ENCODE data around the gene SLC4A5. TPM values are rescaled to one million over a fixed set of nuclear protein-coding genes. Genes with fewer than 3 reads are reported as not detected.

SLC4A5 gene
- total RNA-seq, 3 donors from 2014 or later = 2.1 to 9.2 (median 6.2) TPM

DNA sequence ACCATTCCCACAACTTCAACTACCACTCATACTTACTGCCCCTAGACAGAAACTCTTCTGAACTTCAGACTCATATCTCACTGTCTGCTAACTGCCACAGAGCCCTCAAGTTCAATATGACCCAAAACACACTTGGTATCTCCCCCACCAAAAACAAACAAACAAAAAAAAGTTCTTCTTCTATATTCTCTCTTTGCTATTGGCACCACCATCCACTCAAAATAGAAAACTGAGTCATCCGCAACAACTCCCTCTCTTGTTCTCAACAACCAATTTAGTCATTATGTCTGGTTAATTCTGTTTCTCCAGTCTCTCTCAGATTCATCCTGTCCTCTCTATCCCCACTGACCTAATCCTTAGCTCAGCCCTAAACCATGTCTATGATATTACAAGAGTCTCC lies 44.1 kb upstream of the SLC4A5 start:
- Histone ChIP-seq H3K36me3 (no peaks in the 10 kb centered on the region), H3K4me3 (no peak overlapping the region), H3K4me1 (peaks cover 4 to 15% of the 10 kb centered on the region in 2 donors), H3K27me3 (no peaks in the 10 kb centered on the region), H3K9me3 (no peaks in the 10 kb centered on the region), H3K27ac (peak overlapping the region in 1 of 2 donors; percentile 9)
- DNase-seq (ENCODE audit: low spot score in 2 of 2) = no peak
- no peak for TF ChIP-seq POLR2AphosphoS5 (IDR thresholded peaks at IDR 0.05)
- TF ChIP-seq, protein P1, sequence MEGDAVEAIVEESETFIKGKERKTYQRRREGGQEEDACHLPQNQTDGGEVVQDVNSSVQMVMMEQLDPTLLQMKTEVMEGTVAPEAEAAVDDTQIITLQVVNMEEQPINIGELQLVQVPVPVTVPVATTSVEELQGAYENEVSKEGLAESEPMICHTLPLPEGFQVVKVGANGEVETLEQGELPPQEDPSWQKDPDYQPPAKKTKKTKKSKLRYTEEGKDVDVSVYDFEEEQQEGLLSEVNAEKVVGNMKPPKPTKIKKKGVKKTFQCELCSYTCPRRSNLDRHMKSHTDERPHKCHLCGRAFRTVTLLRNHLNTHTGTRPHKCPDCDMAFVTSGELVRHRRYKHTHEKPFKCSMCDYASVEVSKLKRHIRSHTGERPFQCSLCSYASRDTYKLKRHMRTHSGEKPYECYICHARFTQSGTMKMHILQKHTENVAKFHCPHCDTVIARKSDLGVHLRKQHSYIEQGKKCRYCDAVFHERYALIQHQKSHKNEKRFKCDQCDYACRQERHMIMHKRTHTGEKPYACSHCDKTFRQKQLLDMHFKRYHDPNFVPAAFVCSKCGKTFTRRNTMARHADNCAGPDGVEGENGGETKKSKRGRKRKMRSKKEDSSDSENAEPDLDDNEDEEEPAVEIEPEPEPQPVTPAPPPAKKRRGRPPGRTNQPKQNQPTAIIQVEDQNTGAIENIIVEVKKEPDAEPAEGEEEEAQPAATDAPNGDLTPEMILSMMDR (IDR thresholded peaks at IDR 0.05) = no peak
- no peak for TF ChIP-seq POLR2A (IDR thresholded peaks at IDR 0.05)
- intact Hi-C loops (cut with DNase I; ENCODE audit: low total_unique reads) = no loop called here

DNA sequence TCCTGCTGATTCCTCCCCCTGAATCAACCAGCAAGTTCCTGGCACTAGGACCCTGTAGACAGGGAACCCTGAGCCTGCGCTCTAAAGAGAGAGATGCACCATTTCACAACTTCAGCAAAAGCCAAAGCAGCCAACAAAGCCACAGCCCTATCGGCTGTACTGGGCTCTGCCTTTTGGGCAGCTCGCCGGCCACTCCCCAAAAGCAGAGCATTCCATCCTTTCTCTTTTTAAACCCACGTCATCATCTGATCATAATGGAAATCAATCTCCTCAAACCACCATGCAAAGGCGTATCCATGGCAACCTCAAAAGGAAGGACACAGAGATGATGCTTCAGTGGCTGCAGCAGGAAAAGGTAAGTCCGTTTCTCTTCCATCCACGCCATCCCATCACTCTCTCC lies 42.2 kb upstream of the SLC4A5 start:
- Histone ChIP-seq H3K9me3 (no peaks in the 10 kb centered on the region), H3K36me3 (no peaks in the 10 kb centered on the region), H3K4me1 (peaks cover 4 to 22% of the 10 kb centered on the region in 2 donors), H3K4me3 (no peak overlapping the region), H3K27me3 (no peaks in the 10 kb centered on the region), H3K27ac (peak overlapping the region in 1 of 2 donors; percentile 50)
- intact Hi-C loops (cut with DNase I; ENCODE audit: low total_unique reads) = no loop called here
- TF ChIP-seq POLR2A (IDR thresholded peaks at IDR 0.05) = no peak
- TF ChIP-seq, protein P1 (IDR thresholded peaks at IDR 0.05) = no peak
- no peak for TF ChIP-seq POLR2AphosphoS5 (IDR thresholded peaks at IDR 0.05)
- DNase-seq (ENCODE audit: low spot score in 2 of 2) = no peak

- H3K27ac ChIP-seq = peak overlapping the region in 1 of 2 donors; percentile 50
- H3K4me1 ChIP-seq = peaks cover 3 to 24% of the 10 kb centered on the region in 2 donors
- intact Hi-C loops (cut with DNase I; ENCODE audit: low total_unique reads) = no loop called here
- H3K9me3 ChIP-seq = no peaks in the 10 kb centered on the region
- no peaks in the 10 kb centered on the region for H3K27me3 ChIP-seq
- no peak overlapping the region for H3K4me3 ChIP-seq
- no peaks in the 10 kb centered on the region for H3K36me3 ChIP-seq
- TF ChIP-seq, protein P1 (IDR thresholded peaks at IDR 0.05) = no peak
- TF ChIP-seq POLR2A (IDR thresholded peaks at IDR 0.05) (no peak), POLR2AphosphoS5 (IDR thresholded peaks at IDR 0.05) (no peak)
- DNase-seq (ENCODE audit: low spot score in 2 of 2) = no peak
Measured at GRCh38 chr2:74384051-74384450, 40.8 kb upstream of the SLC4A5 start.

DNA sequence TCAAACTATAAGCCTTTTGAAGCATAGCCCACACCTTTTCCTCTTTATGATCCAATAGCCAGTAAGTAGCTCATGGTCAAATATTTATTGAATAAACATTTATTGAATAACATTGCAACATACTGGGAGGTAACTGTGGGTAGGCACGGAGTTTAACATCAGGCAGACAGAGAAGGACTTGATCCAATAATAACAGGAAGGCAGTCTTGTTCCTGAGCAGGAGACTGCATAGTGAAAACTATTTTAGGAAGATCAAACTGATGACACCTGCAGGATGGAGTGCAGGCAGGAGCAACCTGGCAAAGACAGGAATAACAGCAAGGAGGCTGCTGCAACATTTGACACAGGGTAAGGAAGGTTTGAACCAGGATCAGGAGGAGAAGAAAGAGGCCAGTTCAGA lies 40.0 kb upstream of the SLC4A5 start:
- TF ChIP-seq POLR2AphosphoS5 (IDR thresholded peaks at IDR 0.05) = no peak
- TF ChIP-seq, protein P1 (IDR thresholded peaks at IDR 0.05) = no peak
- no peak for TF ChIP-seq POLR2A (IDR thresholded peaks at IDR 0.05)
- no peaks in the 10 kb centered on the region for H3K27me3 ChIP-seq
- peak overlapping the region in 1 of 2 donors; percentile 50 for H3K27ac ChIP-seq
- DNase-seq (ENCODE audit: low spot score in 2 of 2) = peak in 1 of 2 donors; percentile 20
- H3K36me3 ChIP-seq = no peaks in the 10 kb centered on the region
- no peak overlapping the region for H3K4me3 ChIP-seq
- no peaks in the 10 kb centered on the region for H3K9me3 ChIP-seq
- peaks cover 0 to 24% of the 10 kb centered on the region in 2 donors for H3K4me1 ChIP-seq
- intact Hi-C loops (cut with DNase I; ENCODE audit: low total_unique reads) = no loop called here

- DNase-seq (ENCODE audit: low spot score in 2 of 2) = no peak
- H3K27me3 ChIP-seq = no peaks in the 10 kb centered on the region
- no peak for TF ChIP-seq POLR2A (IDR thresholded peaks at IDR 0.05)
- no peak for TF ChIP-seq POLR2AphosphoS5 (IDR thresholded peaks at IDR 0.05)
- TF ChIP-seq, protein P1 (IDR thresholded peaks at IDR 0.05) = no peak
- intact Hi-C loops (cut with DNase I; ENCODE audit: low total_unique reads) = no loop called here
- peaks cover 0 to 24% of the 10 kb centered on the region in 2 donors for H3K4me1 ChIP-seq
- no peak overlapping the region for H3K27ac ChIP-seq
- H3K4me3 ChIP-seq = no peak overlapping the region
- no peaks in the 10 kb centered on the region for H3K9me3 ChIP-seq
- no peaks in the 10 kb centered on the region for H3K36me3 ChIP-seq
Measured at GRCh38 chr2:74381751-74382150, 38.5 kb upstream of the SLC4A5 start.
